Liver (tissue), 3 donors: Measurements from ENCODE around the gene FN1.

Experiments used
- ATF3 ChIP-seq: IDR thresholded peaks from 2 replicates; pipeline ENCODE4 v1.6.1; 2016; ENCODE audit warnings: antibody characterized with exemption
- CTCF ChIP-seq: fragments of 150-350 bp; IDR thresholded peaks from 2 replicates; pipeline ENCODE4 v1.5.1; 2017; ENCODE audit warnings: improper control_type of control experiment, low read depth, low read length; ENCODE audit not compliant: missing input control
- FOXA1 ChIP-seq: IDR thresholded peaks from 2 replicates; pipeline ENCODE4 v1.6.1; 2016; ENCODE audit warnings: antibody characterized with exemption
- GABPA ChIP-seq, 2 donors: IDR thresholded peaks in 1 of 2; conservative IDR thresholded peaks in 1 of 2; 2 replicates each; pipeline ENCODE4 v1.6.1; 2016; ENCODE audit warnings: antibody characterized with exemption in 2 of 2, mild to moderate bottlenecking in 1 of 2, moderate library complexity in 1 of 2
- NR2F2 ChIP-seq: IDR thresholded peaks from 2 replicates; pipeline ENCODE4 v1.6.1; 2016; ENCODE audit warnings: antibody characterized with exemption
- REST ChIP-seq: IDR thresholded peaks from 2 replicates; pipeline ENCODE4 v1.6.1; 2016; ENCODE audit warnings: antibody characterized with exemption, mild to moderate bottlenecking
- TAF1 ChIP-seq: conservative IDR thresholded peaks from 2 replicates; pipeline ENCODE4 v1.6.1; 2016; ENCODE audit warnings: antibody characterized with exemption, mild to moderate bottlenecking
- YY1 ChIP-seq: IDR thresholded peaks from 2 replicates; pipeline ENCODE4 v1.6.1; 2016; ENCODE audit warnings: antibody characterized with exemption, mild to moderate bottlenecking
- TF ChIP-seq, protein P1 (sequence below): IDR thresholded peaks from 2 replicates; pipeline ENCODE4 v1.6.1; 2016; ENCODE audit warnings: antibody characterized with exemption
- TF ChIP-seq, protein P2 (sequence below): IDR thresholded peaks from 2 replicates; pipeline ENCODE4 v1.6.1; 2016; ENCODE audit warnings: antibody characterized with exemption
- donor health status: healthy.
- donor health status: healthy.

- TF ChIP-seq CTCF (no peak), NR2F2 (no peak), ATF3 (peak; percentile 38), TAF1 (no peak), YY1 (peak; percentile 38), GABPA (IDR thresholded peaks at IDR 0.05 in 1 of 2, conservative IDR thresholded peaks at IDR 0.05 in 1 of 2) (no peak), FOXA1 (no peak), REST (no peak)
- TF ChIP-seq, protein P1, sequence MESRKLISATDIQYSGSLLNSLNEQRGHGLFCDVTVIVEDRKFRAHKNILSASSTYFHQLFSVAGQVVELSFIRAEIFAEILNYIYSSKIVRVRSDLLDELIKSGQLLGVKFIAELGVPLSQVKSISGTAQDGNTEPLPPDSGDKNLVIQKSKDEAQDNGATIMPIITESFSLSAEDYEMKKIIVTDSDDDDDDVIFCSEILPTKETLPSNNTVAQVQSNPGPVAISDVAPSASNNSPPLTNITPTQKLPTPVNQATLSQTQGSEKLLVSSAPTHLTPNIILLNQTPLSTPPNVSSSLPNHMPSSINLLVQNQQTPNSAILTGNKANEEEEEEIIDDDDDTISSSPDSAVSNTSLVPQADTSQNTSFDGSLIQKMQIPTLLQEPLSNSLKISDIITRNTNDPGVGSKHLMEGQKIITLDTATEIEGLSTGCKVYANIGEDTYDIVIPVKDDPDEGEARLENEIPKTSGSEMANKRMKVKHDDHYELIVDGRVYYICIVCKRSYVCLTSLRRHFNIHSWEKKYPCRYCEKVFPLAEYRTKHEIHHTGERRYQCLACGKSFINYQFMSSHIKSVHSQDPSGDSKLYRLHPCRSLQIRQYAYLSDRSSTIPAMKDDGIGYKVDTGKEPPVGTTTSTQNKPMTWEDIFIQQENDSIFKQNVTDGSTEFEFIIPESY = peak; percentile 52
- TF ChIP-seq, protein P2, sequence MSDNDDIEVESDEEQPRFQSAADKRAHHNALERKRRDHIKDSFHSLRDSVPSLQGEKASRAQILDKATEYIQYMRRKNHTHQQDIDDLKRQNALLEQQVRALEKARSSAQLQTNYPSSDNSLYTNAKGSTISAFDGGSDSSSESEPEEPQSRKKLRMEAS = peak; percentile 46
Observed at GRCh38 chr2:215415218-215415617, 20.6 kb downstream of the FN1 start.
